NB4 (cell line): ENCODE results near the gene SSX2IP.

Experiments
- DNase-seq: peaks from one replicate; pipeline ENCODE4 v3.0.0; 2010; ENCODE audit warnings: low read depth
- H3K4me3 ChIP-seq: one replicate; pipeline ENCODE4 v1.5.1; 2011; ENCODE audit warnings: mild to moderate bottlenecking, low read depth, low read length, moderate library complexity
- MYC ChIP-seq: IDR thresholded peaks from 2 replicates; pipeline ENCODE4 v1.6.1; 2011; ENCODE audit warnings: low read depth, low read length
- POLR2A ChIP-seq: IDR thresholded peaks from 2 replicates; pipeline ENCODE4 v1.6.1; 2011; ENCODE audit warnings: mild to moderate bottlenecking; ENCODE audit not compliant: insufficient read length; ENCODE audit errors: extremely low read depth
- TF ChIP-seq, protein P1 (sequence below): IDR thresholded peaks from 2 replicates; pipeline ENCODE4 v1.6.1; 2011; ENCODE audit warnings: low read depth, low read length
- TF ChIP-seq, protein P2 (sequence below): IDR thresholded peaks from one replicate; pipeline ENCODE4 v1.5.1; 2012; ENCODE audit warnings: low read depth, low read length

The SSX2IP gene

DNA sequence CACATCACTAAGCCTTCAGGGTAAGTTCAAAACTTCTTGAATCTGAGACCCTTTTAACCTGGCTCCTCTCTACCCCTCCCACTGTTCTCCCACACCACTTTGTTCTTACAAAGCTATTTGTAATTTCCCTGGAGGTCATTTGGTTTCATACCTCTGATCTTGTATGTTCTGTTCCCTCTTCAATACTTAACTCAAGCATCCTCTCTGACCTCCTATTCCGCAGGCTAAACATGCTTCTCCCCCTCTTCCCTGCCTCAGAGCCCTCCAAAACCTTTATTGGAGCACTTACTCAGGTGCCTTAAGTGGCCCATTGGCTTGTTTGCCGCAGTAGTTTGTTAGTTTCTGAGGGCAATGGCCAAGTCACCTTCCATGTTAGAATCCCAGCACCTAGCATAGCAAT, 54.8 kb downstream of the SSX2IP start:
- H3K4me3 ChIP-seq: no peak overlapping the region
- TF ChIP-seq, protein P1, sequence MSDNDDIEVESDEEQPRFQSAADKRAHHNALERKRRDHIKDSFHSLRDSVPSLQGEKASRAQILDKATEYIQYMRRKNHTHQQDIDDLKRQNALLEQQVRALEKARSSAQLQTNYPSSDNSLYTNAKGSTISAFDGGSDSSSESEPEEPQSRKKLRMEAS: no peak
- no peak for TF ChIP-seq MYC
- TF ChIP-seq, protein P2, sequence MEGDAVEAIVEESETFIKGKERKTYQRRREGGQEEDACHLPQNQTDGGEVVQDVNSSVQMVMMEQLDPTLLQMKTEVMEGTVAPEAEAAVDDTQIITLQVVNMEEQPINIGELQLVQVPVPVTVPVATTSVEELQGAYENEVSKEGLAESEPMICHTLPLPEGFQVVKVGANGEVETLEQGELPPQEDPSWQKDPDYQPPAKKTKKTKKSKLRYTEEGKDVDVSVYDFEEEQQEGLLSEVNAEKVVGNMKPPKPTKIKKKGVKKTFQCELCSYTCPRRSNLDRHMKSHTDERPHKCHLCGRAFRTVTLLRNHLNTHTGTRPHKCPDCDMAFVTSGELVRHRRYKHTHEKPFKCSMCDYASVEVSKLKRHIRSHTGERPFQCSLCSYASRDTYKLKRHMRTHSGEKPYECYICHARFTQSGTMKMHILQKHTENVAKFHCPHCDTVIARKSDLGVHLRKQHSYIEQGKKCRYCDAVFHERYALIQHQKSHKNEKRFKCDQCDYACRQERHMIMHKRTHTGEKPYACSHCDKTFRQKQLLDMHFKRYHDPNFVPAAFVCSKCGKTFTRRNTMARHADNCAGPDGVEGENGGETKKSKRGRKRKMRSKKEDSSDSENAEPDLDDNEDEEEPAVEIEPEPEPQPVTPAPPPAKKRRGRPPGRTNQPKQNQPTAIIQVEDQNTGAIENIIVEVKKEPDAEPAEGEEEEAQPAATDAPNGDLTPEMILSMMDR: no peak
- TF ChIP-seq POLR2A: no peak
- no peak for DNase-seq

DNA sequence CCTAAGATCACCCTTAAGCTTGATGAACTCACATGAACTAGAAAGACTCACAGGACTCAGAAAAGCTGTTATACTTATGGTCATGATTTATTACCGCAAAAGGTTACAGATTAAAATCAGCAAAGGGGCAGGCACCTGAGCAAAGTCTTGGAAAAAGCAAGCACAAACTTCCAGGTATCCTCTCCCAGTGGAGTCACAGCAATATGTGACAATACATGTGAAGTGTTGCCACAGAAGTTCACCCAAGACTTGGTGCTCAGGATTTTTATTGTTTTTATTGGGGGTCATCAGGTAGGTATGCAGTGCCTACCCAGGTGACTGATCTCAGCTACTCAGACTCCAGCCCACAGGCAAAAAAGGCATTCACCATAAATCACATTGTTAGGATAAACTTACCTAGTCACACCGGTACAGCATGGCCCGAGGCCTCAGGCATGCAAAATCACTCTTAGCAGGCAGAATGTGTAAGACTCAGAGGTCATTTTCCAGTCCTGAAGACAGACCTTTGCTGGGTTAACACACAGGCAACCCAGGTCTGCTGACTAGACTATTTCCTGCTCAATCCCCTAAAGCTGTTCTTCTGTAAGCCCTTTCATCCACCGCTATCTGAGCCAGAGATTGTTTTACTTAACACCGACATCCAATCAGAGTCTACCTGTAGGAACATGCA, 55.6 kb downstream of the SSX2IP start:
- no peak overlapping the region for H3K4me3 ChIP-seq
- no peak for DNase-seq
- no peak for TF ChIP-seq MYC

DNA sequence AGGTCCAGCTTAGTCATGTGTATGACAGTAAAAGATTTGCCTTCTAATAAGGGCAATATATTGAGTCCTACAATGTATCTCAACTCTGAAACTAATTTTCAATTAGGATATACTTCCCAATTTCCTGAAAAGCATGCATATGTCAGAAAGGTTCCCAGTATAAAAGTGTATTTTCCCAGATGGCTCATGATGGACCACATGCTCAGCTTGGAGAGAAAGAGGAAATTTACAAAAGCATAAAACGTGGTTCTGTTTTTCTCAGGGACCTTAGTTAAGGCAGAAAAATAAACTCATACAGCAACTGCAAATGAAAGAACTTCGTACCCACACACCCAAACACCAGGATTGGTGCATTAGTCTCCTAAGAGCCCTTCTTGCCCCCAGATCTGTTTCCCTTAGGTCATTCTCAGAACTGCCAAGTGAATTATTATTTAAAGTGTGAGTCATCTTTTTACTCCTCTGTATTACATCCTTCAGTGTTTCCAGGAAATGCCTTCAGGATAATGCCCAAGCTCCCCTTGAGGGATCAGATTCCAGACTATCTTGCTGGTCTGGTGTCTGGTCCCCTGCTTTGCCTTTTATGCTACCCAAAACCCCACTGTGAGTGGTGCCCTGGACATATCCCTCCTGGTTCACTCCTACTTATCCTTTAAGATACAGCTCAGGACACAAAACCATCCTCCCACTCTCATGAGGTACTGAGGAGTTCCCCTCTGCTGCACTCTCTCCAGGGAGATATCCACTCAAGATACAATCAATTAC, 57.4 kb downstream of the SSX2IP start:
- no peak for DNase-seq
- no peak overlapping the region for H3K4me3 ChIP-seq
- TF ChIP-seq POLR2A (no peak), MYC (no peak)
- TF ChIP-seq, protein P2: no peak
- TF ChIP-seq, protein P1: no peak

DNA sequence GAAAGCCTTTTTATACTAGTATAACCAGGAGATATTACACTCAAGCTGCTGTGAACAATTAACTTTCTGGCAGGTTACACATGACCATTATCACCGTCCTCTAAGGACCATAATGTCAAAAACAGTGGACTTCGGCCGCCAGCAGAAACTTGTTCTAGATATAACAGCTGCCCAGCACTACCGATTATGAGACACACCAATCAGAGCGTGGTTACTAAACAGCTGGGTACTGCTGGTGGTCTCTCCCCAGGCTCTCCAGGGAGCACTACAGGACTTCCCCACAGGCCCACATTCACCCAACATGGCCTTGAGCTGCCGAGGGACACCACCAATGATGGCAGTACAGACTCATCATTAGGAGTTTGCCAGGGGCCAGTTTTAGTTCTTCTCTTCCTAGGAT, 58.1 kb downstream of the SSX2IP start:
- no peak overlapping the region for H3K4me3 ChIP-seq
- TF ChIP-seq POLR2A: no peak
- TF ChIP-seq, protein P1: no peak
- TF ChIP-seq, protein P2: no peak
- TF ChIP-seq MYC: no peak
- no peak for DNase-seq

DNA sequence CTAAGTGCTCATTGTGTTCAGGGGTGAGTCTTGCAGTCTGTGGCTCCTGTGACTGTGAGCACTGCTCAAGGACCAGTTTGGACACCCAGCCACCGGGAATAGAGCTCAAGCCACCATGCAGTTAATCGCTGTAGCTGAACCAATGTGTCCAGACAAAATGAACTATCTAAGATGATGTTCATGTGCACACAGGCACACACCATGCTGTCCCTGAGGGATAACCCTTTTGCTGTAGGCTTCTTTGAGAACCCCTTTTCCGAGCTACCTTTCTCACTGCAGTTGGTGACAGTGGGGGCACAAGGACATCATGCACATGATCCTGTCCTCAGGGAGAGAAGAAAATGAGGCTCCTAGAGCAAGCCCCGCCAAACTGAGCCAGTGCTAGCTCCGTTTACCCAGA, 65.4 kb downstream of the SSX2IP start:
- no peak for DNase-seq
- TF ChIP-seq MYC: no peak
- TF ChIP-seq, protein P2: no peak
- H3K4me3 ChIP-seq: no peak overlapping the region

DNA sequence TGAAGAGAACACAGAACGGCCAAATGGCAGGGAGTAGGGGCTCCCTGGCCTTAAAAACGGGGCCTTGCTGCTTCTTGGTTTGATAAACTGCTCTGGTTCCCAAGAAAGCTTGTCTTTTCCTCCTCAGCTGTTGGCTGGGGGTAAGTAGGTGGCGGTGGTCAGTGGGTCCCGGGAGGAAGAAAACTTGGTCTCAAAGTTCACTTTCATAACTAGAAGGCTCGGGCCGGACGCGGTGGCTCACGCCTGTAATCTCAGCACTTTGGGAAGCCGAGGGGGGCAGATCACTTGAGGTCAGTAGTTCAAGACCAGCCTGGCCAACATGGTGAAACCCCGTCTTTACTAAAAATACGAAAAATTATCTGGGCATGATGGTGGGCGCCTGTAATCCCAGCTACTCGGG, 68.7 kb downstream of the SSX2IP start:
- DNase-seq: no peak
- no peak overlapping the region for H3K4me3 ChIP-seq
- no peak for TF ChIP-seq POLR2A
- TF ChIP-seq, protein P2: no peak
